ENCODE results near the gene UBTF. TPM values are rescaled to one million over a fixed set of nuclear protein-coding genes. Genes with fewer than 3 reads are reported as not detected.

The UBTF gene
- total RNA-seq, 1 donor from 2014 or later: 97.6 TPM

- peak; percentile 57 for DNase-seq
- Mint-ChIP-seq H3K27me3 (ENCODE audit: unreplicated experiment) (peaks cover 17% of the 10 kb centered on the region), H3K9me3 (ENCODE audit: unreplicated experiment) (peaks cover 13% of the 10 kb centered on the region), H3K4me3 (ENCODE audit: unreplicated experiment) (peak overlapping the region; percentile 63), H3K27ac (ENCODE audit: unreplicated experiment) (peak overlapping the region; percentile 25), H3K4me1 (ENCODE audit: low read depth, unreplicated experiment) (peaks cover 18% of the 10 kb centered on the region), H3K36me3 (ENCODE audit: unreplicated experiment) (no peaks in the 10 kb centered on the region)
- TF ChIP-seq CTCF (IDR thresholded peaks at IDR 0.05; ENCODE audit: partially characterized antibody, unreplicated experiment): peak; percentile 78
Observed at GRCh38 chr17:44203731-44204440, 15.6 kb downstream of the UBTF start.

- Mint-ChIP-seq H3K4me1 (ENCODE audit: low read depth, unreplicated experiment) (peaks cover 21% of the 10 kb centered on the region), H3K4me3 (ENCODE audit: unreplicated experiment) (peak overlapping the region; percentile 24), H3K27ac (ENCODE audit: unreplicated experiment) (no peak overlapping the region), H3K27me3 (ENCODE audit: unreplicated experiment) (peaks cover 13% of the 10 kb centered on the region), H3K9me3 (ENCODE audit: unreplicated experiment) (peaks cover 12% of the 10 kb centered on the region), H3K36me3 (ENCODE audit: unreplicated experiment) (no peaks in the 10 kb centered on the region)
- TF ChIP-seq CTCF (IDR thresholded peaks at IDR 0.05; ENCODE audit: partially characterized antibody, unreplicated experiment): no peak
- no peak for DNase-seq
Observed at GRCh38 chr17:44202756-44203155, 16.7 kb downstream of the UBTF start.

GRCh38 chr17:44200478-44201155 lies 18.9 kb downstream of the UBTF start:
- Mint-ChIP-seq H3K4me3 (ENCODE audit: unreplicated experiment) (peak overlapping the region; percentile 93), H3K36me3 (ENCODE audit: unreplicated experiment) (no peaks in the 10 kb centered on the region), H3K9me3 (ENCODE audit: unreplicated experiment) (peaks cover 9% of the 10 kb centered on the region), H3K4me1 (ENCODE audit: low read depth, unreplicated experiment) (peaks cover 25% of the 10 kb centered on the region), H3K27ac (ENCODE audit: unreplicated experiment) (peak overlapping the region; percentile 92), H3K27me3 (ENCODE audit: unreplicated experiment) (peaks cover 8% of the 10 kb centered on the region)
- DNase-seq: peak; percentile 71
- TF ChIP-seq CTCF (IDR thresholded peaks at IDR 0.05; ENCODE audit: partially characterized antibody, unreplicated experiment): no peak

GRCh38 chr17:44199553-44200477 lies 19.7 kb downstream of the UBTF start, which contains the start of gene ATXN7L3:
Gene ATXN7L3, minus strand, starts transcription at chr17:44199884. Its CDS starts 1,814 bp downstream, at chr17:44198070.
- H3K36me3 Mint-ChIP-seq (ENCODE audit: unreplicated experiment): no peaks in the 10 kb centered on the region
- peak within 1 kb of the TSS; percentile 92 for H3K27ac Mint-ChIP-seq (ENCODE audit: unreplicated experiment)
- H3K4me1 Mint-ChIP-seq (ENCODE audit: low read depth, unreplicated experiment): peaks cover 25% of the 10 kb centered on the region
- peaks cover 8% of the 10 kb centered on the region for H3K27me3 Mint-ChIP-seq (ENCODE audit: unreplicated experiment)
- H3K9me3 Mint-ChIP-seq (ENCODE audit: unreplicated experiment): peaks cover 9% of the 10 kb centered on the region
- peak; percentile 100 for DNase-seq
- no peak for TF ChIP-seq CTCF (IDR thresholded peaks at IDR 0.05; ENCODE audit: partially characterized antibody, unreplicated experiment)
- peak within 1 kb of the TSS; percentile 93 for H3K4me3 Mint-ChIP-seq (ENCODE audit: unreplicated experiment)
